ENCODE data around the gene DPYD.
"Not testable (repeated sequence)": the region's sequence is repeated elsewhere in the genome, so short reads cannot be mapped to it uniquely, and the experiment has no call there.

DPYD gene

GRCh38 chr1:97373000-97373399, 547.8 kb downstream of the DPYD start:
- DNase-seq = no peak

GRCh38 chr1:97372531-97372930, 548.3 kb downstream of the DPYD start:
- no peak for DNase-seq

GRCh38 chr1:97368296-97368695, 552.5 kb downstream of the DPYD start:
- no peak for DNase-seq

GRCh38 chr1:97366984-97367383, 553.9 kb downstream of the DPYD start:
- no peak for DNase-seq

- no peak for DNase-seq
Observed at GRCh38 chr1:97365026-97365425, 555.8 kb downstream of the DPYD start.

GRCh38 chr1:97364086-97364485, 556.7 kb downstream of the DPYD start:
- DNase-seq = no peak

GRCh38 chr1:97356309-97356708, 564.5 kb downstream of the DPYD start:
- DNase-seq = no peak

- DNase-seq = peak in 3 of 56 donors; percentile 2 to 17 (median 5)
Observed at GRCh38 chr1:97352936-97353382, 567.9 kb downstream of the DPYD start.

GRCh38 chr1:97351846-97352245, 569.0 kb downstream of the DPYD start:
- no peak for DNase-seq

- DNase-seq = no peak
Observed at GRCh38 chr1:97350662-97351061, 570.2 kb downstream of the DPYD start.

- DNase-seq = no peak
Observed at GRCh38 chr1:97350241-97350640, 570.6 kb downstream of the DPYD start.

- DNase-seq = not testable (repeated sequence)
Observed at GRCh38 chr1:97349794-97350193, 571.0 kb downstream of the DPYD start.

- no peak for DNase-seq
Observed at GRCh38 chr1:97348599-97349265, 572.1 kb downstream of the DPYD start.

- no peak for DNase-seq
Observed at GRCh38 chr1:97340951-97341350, 579.9 kb downstream of the DPYD start.

- no peak for DNase-seq
Observed at GRCh38 chr1:97338347-97338746, 582.5 kb downstream of the DPYD start.

- DNase-seq = no peak
Observed at GRCh38 chr1:97337250-97338030, 583.4 kb downstream of the DPYD start.

- DNase-seq = no peak
Observed at GRCh38 chr1:97334454-97334853, 586.4 kb downstream of the DPYD start.

GRCh38 chr1:97332716-97333115, 588.1 kb downstream of the DPYD start:
- DNase-seq = no peak

GRCh38 chr1:97331165-97331564, 589.7 kb downstream of the DPYD start:
- DNase-seq = no peak

- DNase-seq = no peak
Observed at GRCh38 chr1:97314685-97315084, 606.1 kb downstream of the DPYD start.

- DNase-seq = no peak
Observed at GRCh38 chr1:97308131-97308530, 612.7 kb downstream of the DPYD start.

GRCh38 chr1:97307568-97307967, 613.3 kb downstream of the DPYD start:
- DNase-seq = no peak

- no peak for DNase-seq
Observed at GRCh38 chr1:97307151-97307550, 613.7 kb downstream of the DPYD start.
